GM12878 (cell line): Measurements from ENCODE around the gene ISL1. TPM values are rescaled to one million over a fixed set of nuclear protein-coding genes. Genes with fewer than 3 reads are reported as not detected.

Source experiments
- ATAC-seq: fragments of 200-7000 bp; cut with Tn5 transposase; 3 replicates; pipeline ENCODE4 v1.9.1; 2020; ENCODE audit warnings: mild to moderate bottlenecking, moderate library complexity
- BruUV-seq: library from RNA; stranded (reverse); fragments of 400-500 nt; replicated peaks from 2 replicates; lab custom pipeline; 2021; lab: Mats Ljungman, UMichigan
- CTCF ChIA-PET: fragments of 300-600 bp; sonication (Branson Sonifier 250); formaldehyde crosslinking; extraction: SDS; loops from one replicate; lab custom pipeline; 2021; ENCODE audit warnings: inconsistent platforms; lab: Yijun Ruan, JAX
- POLR2A ChIA-PET: fragments of 350-600 bp; formaldehyde crosslinking; extraction: SDS; loops from one replicate; lab custom pipeline; 2021; ENCODE audit warnings: inconsistent platforms; lab: Charles Lee
- RAD21 ChIA-PET: fragments of 300-600 bp; sonication (Branson Sonifier 250); formaldehyde crosslinking; loops from one replicate; lab custom pipeline; 2023; ENCODE audit warnings: antibody characterized with exemption; ENCODE audit not compliant: unreplicated experiment; lab: Charles Lee
- SMC1A ChIA-PET: fragments of 300-600 bp; sonication (Branson Sonifier 250); formaldehyde crosslinking; loops from one replicate; lab custom pipeline; 2023; ENCODE audit not compliant: unreplicated experiment, uncharacterized antibody; lab: Charles Lee
- DNase-seq: peaks from one replicate; pipeline ENCODE4 v3.0.0-alpha.2; 2011; ENCODE audit warnings: low read depth, low spot score
- FAIRE-seq: peaks from 3 replicates; lab custom pipeline; 2011; peaks lifted over from hg19 to GRCh38; lab: Jason Lieb, UNC
- H2AFZ ChIP-seq: 2 replicates; pipeline ENCODE4 v1.6.0; 2011; ENCODE audit warnings: low read depth, low read length, control low read depth; ENCODE audit not compliant: control insufficient read depth
- H3K27ac ChIP-seq: 2 replicates; pipeline ENCODE4 v1.5.1; 2011; ENCODE audit warnings: control low read depth; ENCODE audit not compliant: control insufficient read depth, insufficient read depth
- H3K27me3 ChIP-seq, 2 experiments: replicated peaks in 1 of 2; 2 replicates each; pipeline versions ENCODE4 v1.6.0 to v1.6.1; 2011; ENCODE audit warnings: low read length in 1 of 2; ENCODE audit not compliant: control insufficient read depth in 2 of 2, insufficient read depth in 2 of 2
- H3K36me3 ChIP-seq, 2 experiments: 2 replicates each; pipeline ENCODE4 v1.5.1; 2011; ENCODE audit warnings: low read length in 1 of 2; ENCODE audit not compliant: control insufficient read depth in 2 of 2, insufficient read depth in 2 of 2
- H3K4me1 ChIP-seq: 2 replicates; pipeline ENCODE4 v1.6.1; 2011; ENCODE audit warnings: mild to moderate bottlenecking, low read length, moderate library complexity, mixed read lengths; ENCODE audit not compliant: control insufficient read depth, insufficient read depth
- H3K4me2 ChIP-seq: 2 replicates; pipeline ENCODE4 v1.6.0; 2011; ENCODE audit warnings: control low read depth; ENCODE audit not compliant: control insufficient read depth, insufficient read depth
- H3K4me3 ChIP-seq: fragments of 200-600 bp; sonication (generic); 2 replicates; pipeline ENCODE4 v1.5.1; 2016
- H3K79me2 ChIP-seq: 2 replicates; pipeline ENCODE4 v1.6.0; 2011; ENCODE audit warnings: low read length; ENCODE audit not compliant: control insufficient read depth, insufficient read depth
- H3K9ac ChIP-seq: 2 replicates; pipeline ENCODE4 v1.8.0; 2011; ENCODE audit warnings: low read length, control low read depth, mixed read lengths; ENCODE audit not compliant: control insufficient read depth, insufficient read depth
- H3K9me3 ChIP-seq: replicated peaks from 3 replicates; pipeline ENCODE4 v1.5.1; 2011; ENCODE audit warnings: mild to moderate bottlenecking, low read length; ENCODE audit not compliant: control insufficient read depth, insufficient read depth
- H4K20me1 ChIP-seq: 2 replicates; pipeline ENCODE4 v1.6.0; 2011; ENCODE audit not compliant: control insufficient read depth, insufficient read depth
- CHD2 ChIP-seq: IDR thresholded peaks from 2 replicates; pipeline ENCODE4 v1.6.1; 2011; ENCODE audit warnings: low read depth, low read length, improper control_type of control experiment, borderline replicate concordance
- CREB1 ChIP-seq: IDR thresholded peaks from 2 replicates; pipeline ENCODE4 v1.6.1; 2012; ENCODE audit warnings: low read depth, mild to moderate bottlenecking, inconsistent platforms
- E2F8 ChIP-seq: fragments of 450-650 bp; IDR thresholded peaks from 2 replicates; pipeline ENCODE4 v1.6.1; 2018; ENCODE audit warnings: mild to moderate bottlenecking, low read depth, moderate library complexity; ENCODE audit not compliant: partially characterized antibody
- EED ChIP-seq: sonication (generic); IDR thresholded peaks from 2 replicates; pipeline ENCODE4 v1.6.1; 2016; ENCODE audit warnings: antibody characterized with exemption, low read depth
- EGR1 ChIP-seq, 2 experiments: IDR thresholded peaks; 1 replicate in 1 of 2; 2 replicates in 1 of 2; pipeline ENCODE4 v1.6.1; 2011 to 2012; ENCODE audit warnings: low read depth in 2 of 2, low read length in 2 of 2, borderline replicate concordance in 1 of 2, mild to moderate bottlenecking in 1 of 2, moderate library complexity in 1 of 2
- EP300 ChIP-seq, 2 experiments: fragments of 150-350 bp in 1 of 2; IDR thresholded peaks; 2 replicates each; pipeline ENCODE4 v1.6.1; 2011 to 2012; ENCODE audit warnings: low read depth in 2 of 2, low read length in 2 of 2, borderline replicate concordance in 1 of 2, improper control_type of control experiment in 1 of 2, inconsistent platforms in 1 of 2; ENCODE audit not compliant: control insufficient read depth in 1 of 2
- JUNB ChIP-seq: IDR thresholded peaks from 2 replicates; pipeline ENCODE4 v1.6.1; 2016; ENCODE audit warnings: antibody characterized with exemption, mild to moderate bottlenecking
- SUPT20H ChIP-seq: IDR thresholded peaks from 2 replicates; pipeline ENCODE4 v1.6.1; 2011; ENCODE audit warnings: low read depth, mild to moderate bottlenecking, low read length, moderate library complexity, borderline replicate concordance; ENCODE audit not compliant: control insufficient read depth
- SUZ12 ChIP-seq: fragments of 200-600 bp; sonication (generic); IDR thresholded peaks from one replicate; pipeline ENCODE4 v1.6.1; 2018; ENCODE audit warnings: antibody characterized with exemption, mild to moderate bottlenecking; ENCODE audit not compliant: unreplicated experiment
- WGBS: methylation state at CpG from one replicate; pipeline ENCODE4 v1.1.6; 2016; ENCODE audit warnings: low lambda C conversion rate; ENCODE audit not compliant: insufficient replicate concordance, insufficient coverage; ENCODE audit errors: missing lambda C conversion rate; 5-methylcytosine and 5-hydroxymethylcytosine counted together
- in situ Hi-C: fragments of 300-500 bp; cut with MboI; formaldehyde crosslinking; loops from 9 replicates; pipeline ENCODE4 v1.14.3; 2018; ENCODE audit warnings: mixed read lengths
- intact Hi-C: fragments of 100-400 bp; cut with micrococcal nuclease; formaldehyde crosslinking; loops from one replicate; pipeline ENCODE4 v1.14.2; 2022; ENCODE audit not compliant: unreplicated experiment
- polyA plus RNA-seq, 11 experiments: library from polyadenylated mRNA; depleted of rRNA in 4 of 11; unstranded in 6 of 11; stranded (reverse) in 5 of 11; fragments of >200 nt; fragmentation: Nextera tagmentation in 4 of 11; fragmentation: Illumina TruSeq in 1 of 11; extraction: Ambion mirVana in 4 of 11; extraction: Trizol in 1 of 11; gene quantifications; 1 replicate in 1 of 11; 2 replicates in 10 of 11; pipeline versions ENCODE4 v1.2.1 to v1.2.3, GENCODE V29; 2011 to 2016; ENCODE audit warnings: inconsistent platforms in 2 of 11, missing spikeins in 2 of 11, low read depth in 1 of 11
- total RNA-seq, 4 experiments: library from RNA; depleted of rRNA in 3 of 4; stranded (reverse); fragments of >200 nt in 3 of 4; fragmentation: Illumina TruSeq in 1 of 4; extraction: Trizol in 1 of 4; gene quantifications; 2 replicates each; pipeline versions ENCODE4 v1.2.1 to v1.2.3, GENCODE V29; 2013 to 2021
- TF ChIP-seq, protein P1 (sequence below): fragments of 450-650 bp; IDR thresholded peaks from 2 replicates; pipeline ENCODE4 v1.6.1; 2017; ENCODE audit warnings: borderline replicate concordance
- TF ChIP-seq, protein P2 (sequence below): IDR thresholded peaks from 2 replicates; pipeline ENCODE4 v1.6.1; 2011; ENCODE audit warnings: borderline replicate concordance, low read depth, mild to moderate bottlenecking, moderate library complexity, mixed read lengths, low read length; ENCODE audit not compliant: insufficient read depth; ENCODE audit errors: extremely low read length
- TF ChIP-seq, protein P3 (sequence below): fragments of 450-650 bp; IDR thresholded peaks from 2 replicates; pipeline ENCODE4 v1.6.1; 2017; ENCODE audit warnings: mild to moderate bottlenecking

The ISL1 gene
- total and polyA plus RNA-seq, 10 of the 15 experiments (the other 5 are each of a cell fraction or from before 2014, with no cell fraction given), result 0.08 TPM; not detected in 9

- TF ChIP-seq EGR1 (IDR thresholded peaks at IDR 0.05; ENCODE audit: borderline replicate concordance in 1 of 2, low read depth in 2 of 2, low read length in 2 of 2) (no peak), SUPT20H (no peak), SUZ12 (no peak), EP300 (IDR thresholded peaks at IDR 0.05; ENCODE audit: borderline replicate concordance in 1 of 2, control insufficient read depth in 1 of 2, low read depth in 2 of 2, low read length in 2 of 2) (no peak)
Observed at GRCh38 chr5:51397996-51398395, 14.7 kb downstream of the ISL1 start (continued).

- DNase-seq, result no peak
- in situ Hi-C loops (loop anchor here (25.0 kb wide), 1 partner anchor 1263 kb away; no protein-coding TSS in a partner anchor), intact Hi-C loops (no loop called here)
- CTCF ChIA-PET, result interaction anchor here (0.6 kb wide), 1 partner anchor 14 kb away, joined by 3 read pairs; no protein-coding TSS in a partner anchor
- Histone ChIP-seq H3K36me3 (no peaks in the 10 kb centered on the region), H3K27me3 (peaks cover 5 to 7% of the 10 kb centered on the region in 2 experiments; a peak in 3 of 4 replicates), H3K27ac (no peak overlapping the region), H3K4me2 (no peak overlapping the region), H2AFZ (no peak overlapping the region), H3K79me2 (no peaks in the 10 kb centered on the region), H3K4me3 (no peak overlapping the region), H3K9ac (no peak overlapping the region), H4K20me1 (no peaks in the 10 kb centered on the region), H3K9me3 (no peaks in the 10 kb centered on the region), H3K4me1 (no peaks in the 10 kb centered on the region)
- POLR2A ChIA-PET, result no interaction called here
- ATAC-seq, result no peak
- BruUV-seq, result no TSS peak
- TF ChIP-seq, protein P1, sequence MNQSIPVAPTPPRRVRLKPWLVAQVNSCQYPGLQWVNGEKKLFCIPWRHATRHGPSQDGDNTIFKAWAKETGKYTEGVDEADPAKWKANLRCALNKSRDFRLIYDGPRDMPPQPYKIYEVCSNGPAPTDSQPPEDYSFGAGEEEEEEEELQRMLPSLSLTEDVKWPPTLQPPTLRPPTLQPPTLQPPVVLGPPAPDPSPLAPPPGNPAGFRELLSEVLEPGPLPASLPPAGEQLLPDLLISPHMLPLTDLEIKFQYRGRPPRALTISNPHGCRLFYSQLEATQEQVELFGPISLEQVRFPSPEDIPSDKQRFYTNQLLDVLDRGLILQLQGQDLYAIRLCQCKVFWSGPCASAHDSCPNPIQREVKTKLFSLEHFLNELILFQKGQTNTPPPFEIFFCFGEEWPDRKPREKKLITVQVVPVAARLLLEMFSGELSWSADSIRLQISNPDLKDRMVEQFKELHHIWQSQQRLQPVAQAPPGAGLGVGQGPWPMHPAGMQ, result no peak
- TF ChIP-seq, protein P2, sequence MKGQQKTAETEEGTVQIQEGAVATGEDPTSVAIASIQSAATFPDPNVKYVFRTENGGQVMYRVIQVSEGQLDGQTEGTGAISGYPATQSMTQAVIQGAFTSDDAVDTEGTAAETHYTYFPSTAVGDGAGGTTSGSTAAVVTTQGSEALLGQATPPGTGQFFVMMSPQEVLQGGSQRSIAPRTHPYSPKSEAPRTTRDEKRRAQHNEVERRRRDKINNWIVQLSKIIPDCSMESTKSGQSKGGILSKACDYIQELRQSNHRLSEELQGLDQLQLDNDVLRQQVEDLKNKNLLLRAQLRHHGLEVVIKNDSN, result no peak
- TF ChIP-seq E2F8 (no peak), CREB1 (no peak), CHD2 (no peak), JUNB (no peak), EED (no peak)
- TF ChIP-seq, protein P3, sequence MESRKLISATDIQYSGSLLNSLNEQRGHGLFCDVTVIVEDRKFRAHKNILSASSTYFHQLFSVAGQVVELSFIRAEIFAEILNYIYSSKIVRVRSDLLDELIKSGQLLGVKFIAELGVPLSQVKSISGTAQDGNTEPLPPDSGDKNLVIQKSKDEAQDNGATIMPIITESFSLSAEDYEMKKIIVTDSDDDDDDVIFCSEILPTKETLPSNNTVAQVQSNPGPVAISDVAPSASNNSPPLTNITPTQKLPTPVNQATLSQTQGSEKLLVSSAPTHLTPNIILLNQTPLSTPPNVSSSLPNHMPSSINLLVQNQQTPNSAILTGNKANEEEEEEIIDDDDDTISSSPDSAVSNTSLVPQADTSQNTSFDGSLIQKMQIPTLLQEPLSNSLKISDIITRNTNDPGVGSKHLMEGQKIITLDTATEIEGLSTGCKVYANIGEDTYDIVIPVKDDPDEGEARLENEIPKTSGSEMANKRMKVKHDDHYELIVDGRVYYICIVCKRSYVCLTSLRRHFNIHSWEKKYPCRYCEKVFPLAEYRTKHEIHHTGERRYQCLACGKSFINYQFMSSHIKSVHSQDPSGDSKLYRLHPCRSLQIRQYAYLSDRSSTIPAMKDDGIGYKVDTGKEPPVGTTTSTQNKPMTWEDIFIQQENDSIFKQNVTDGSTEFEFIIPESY, result no peak
- SMC1A ChIA-PET, result no interaction called here
- RAD21 ChIA-PET, result no interaction called here
- FAIRE-seq, result no peak
- WGBS, result 63% methylated on average over 57 of the region's 57 CpGs
Observed at GRCh38 chr5:51398875-51399642, 15.8 kb downstream of the ISL1 start.
